ENCODE data around the gene PIAS2. TPM values are rescaled to one million over a fixed set of nuclear protein-coding genes. Genes with fewer than 3 reads are reported as not detected.

PIAS2 gene
- polyA plus RNA-seq, 1 donor (not counting 4 experiments of a cell fraction or from before 2014, with no cell fraction given) = 11.4 TPM

- Histone ChIP-seq H3K79me2 (ENCODE audit: control insufficient read depth, insufficient read depth, low read length) (peaks cover 14% of the 10 kb centered on the region), H3K36me3 (ENCODE audit: control insufficient read depth in 2 of 2, extremely low read depth in 1 of 2, insufficient read depth in 2 of 2, low read length in 2 of 2) (peaks cover 0 to 2% of the 10 kb centered on the region in 2 experiments), H3K9me1 (ENCODE audit: control insufficient read depth, extremely low read depth, insufficient read depth, low read length) (no peaks in the 10 kb centered on the region), H2AFZ (ENCODE audit: control insufficient read depth, low read length) (no peak overlapping the region), H3K4me2 (ENCODE audit: control insufficient read depth, extremely low read depth, insufficient read depth, low read depth, low read length) (no peak overlapping the region), H3K4me1 (ENCODE audit: control insufficient read depth, extremely low read depth, insufficient read depth, low read length) (no peaks in the 10 kb centered on the region), H3K27me3 (ENCODE audit: control insufficient read depth, extremely low read depth, insufficient read depth, low read length) (no peaks in the 10 kb centered on the region), H3K9me3 (ENCODE audit: control insufficient read depth, low read depth, low read length) (peaks cover 4% of the 10 kb centered on the region), H3K4me3 (ENCODE audit: control insufficient read depth in 2 of 3, extremely low read depth in 1 of 3, insufficient read depth in 2 of 3, low read depth in 1 of 3, low read length in 3 of 3) (no peak overlapping the region), H3K27ac (ENCODE audit: control insufficient read depth, insufficient read depth, low read length) (no peak overlapping the region), H3K9ac (ENCODE audit: control insufficient read depth, extremely low read depth, insufficient read depth, low read length) (no peak overlapping the region), H4K20me1 (ENCODE audit: control insufficient read depth, extremely low read depth, insufficient read depth, low read length) (no peaks in the 10 kb centered on the region)
- DNase-seq (ENCODE audit: low read depth, low spot score) (no peak), FAIRE-seq (no peak)
- TF ChIP-seq CTCF (optimal IDR thresholded peaks at IDR 0.05 in 1 of 3, IDR thresholded peaks at IDR 0.05 in 1 of 3, conservative IDR thresholded peaks at IDR 0.05 in 1 of 3; ENCODE audit: extremely low read depth in 1 of 3, insufficient read depth in 2 of 3, low read length in 3 of 3) = no peak
- no peak for TF ChIP-seq EZH2 (IDR thresholded peaks at IDR 0.05; ENCODE audit: low read length)
- dilution Hi-C loops (cut with MboI; ENCODE audit: extremely low pct_ligation_motif_present, low sequenced_read_pairs) = no loop called here
Observed at GRCh38 chr18:46893360-46893759, 23.9 kb downstream of the PIAS2 start.

- H3K9me1 ChIP-seq (ENCODE audit: control insufficient read depth, extremely low read depth, insufficient read depth, low read length) = no peaks in the 10 kb centered on the region
- no peaks in the 10 kb centered on the region for H3K4me1 ChIP-seq (ENCODE audit: control insufficient read depth, extremely low read depth, insufficient read depth, low read length)
- H3K27me3 ChIP-seq (ENCODE audit: control insufficient read depth, extremely low read depth, insufficient read depth, low read length) = no peaks in the 10 kb centered on the region
- no peak for TF ChIP-seq CTCF (optimal IDR thresholded peaks at IDR 0.05 in 1 of 3, IDR thresholded peaks at IDR 0.05 in 1 of 3, conservative IDR thresholded peaks at IDR 0.05 in 1 of 3; ENCODE audit: extremely low read depth in 1 of 3, insufficient read depth in 2 of 3, low read length in 3 of 3)
- no peak overlapping the region for H3K9ac ChIP-seq (ENCODE audit: control insufficient read depth, extremely low read depth, insufficient read depth, low read length)
- no peaks in the 10 kb centered on the region for H4K20me1 ChIP-seq (ENCODE audit: control insufficient read depth, extremely low read depth, insufficient read depth, low read length)
- H3K79me2 ChIP-seq (ENCODE audit: control insufficient read depth, insufficient read depth, low read length) = peaks cover 12% of the 10 kb centered on the region
- peaks cover 4% of the 10 kb centered on the region for H3K9me3 ChIP-seq (ENCODE audit: control insufficient read depth, low read depth, low read length)
- no peak for FAIRE-seq
- no peak overlapping the region for H2AFZ ChIP-seq (ENCODE audit: control insufficient read depth, low read length)
- dilution Hi-C loops (cut with MboI; ENCODE audit: extremely low pct_ligation_motif_present, low sequenced_read_pairs) = no loop called here
- DNase-seq (ENCODE audit: low read depth, low spot score) = no peak
- no peak overlapping the region for H3K4me2 ChIP-seq (ENCODE audit: control insufficient read depth, extremely low read depth, insufficient read depth, low read depth, low read length)
- H3K27ac ChIP-seq (ENCODE audit: control insufficient read depth, insufficient read depth, low read length) = no peak overlapping the region
- H3K36me3 ChIP-seq (ENCODE audit: control insufficient read depth in 2 of 2, extremely low read depth in 1 of 2, insufficient read depth in 2 of 2, low read length in 2 of 2) = peaks cover 0 to 2% of the 10 kb centered on the region in 2 experiments
- H3K4me3 ChIP-seq (ENCODE audit: control insufficient read depth in 2 of 3, extremely low read depth in 1 of 3, insufficient read depth in 2 of 3, low read depth in 1 of 3, low read length in 3 of 3) = no peak overlapping the region
Observed at GRCh38 chr18:46892842-46893241, 24.5 kb downstream of the PIAS2 start.

Measured in keratinocyte (primary cell).